Measurements from ENCODE around the gene PCBP3.

GRCh38 chr21:45934085-45934484 is 290.6 kb downstream of the PCBP3 start:
- no peak for TF ChIP-seq POLR2A (IDR thresholded peaks at IDR 0.05)
- TF ChIP-seq CTCF (IDR thresholded peaks at IDR 0.05 in 4 of 5, conservative IDR thresholded peaks at IDR 0.05 in 1 of 5): no peak

Measured in gastrocnemius medialis (tissue), 4 donors.